GM19468 (cell line): Measurements from ENCODE around the gene HMGA1.
"Not testable (repeated sequence)": the region's sequence is repeated elsewhere in the genome, so short reads cannot be mapped to it uniquely, and the experiment has no call there.

Experiments used
- ATAC-seq: cut with Tn5 transposase; IDR thresholded peaks from one replicate; pipeline ENCODE4 v1.9.1; 2021; ENCODE audit warnings: mild to moderate bottlenecking, moderate library complexity, moderate number of reproducible peaks; ENCODE audit not compliant: unreplicated experiment; ENCODE audit errors: extremely low read depth

The HMGA1 gene

GRCh38 chr6:34239500-34239825 is 2.8 kb downstream of the HMGA1 start:
- no peak for ATAC-seq

- no peak for ATAC-seq
These were observed 3.2 kb downstream of the HMGA1 start for GRCh38 chr6:34239893-34240292.

DNA sequence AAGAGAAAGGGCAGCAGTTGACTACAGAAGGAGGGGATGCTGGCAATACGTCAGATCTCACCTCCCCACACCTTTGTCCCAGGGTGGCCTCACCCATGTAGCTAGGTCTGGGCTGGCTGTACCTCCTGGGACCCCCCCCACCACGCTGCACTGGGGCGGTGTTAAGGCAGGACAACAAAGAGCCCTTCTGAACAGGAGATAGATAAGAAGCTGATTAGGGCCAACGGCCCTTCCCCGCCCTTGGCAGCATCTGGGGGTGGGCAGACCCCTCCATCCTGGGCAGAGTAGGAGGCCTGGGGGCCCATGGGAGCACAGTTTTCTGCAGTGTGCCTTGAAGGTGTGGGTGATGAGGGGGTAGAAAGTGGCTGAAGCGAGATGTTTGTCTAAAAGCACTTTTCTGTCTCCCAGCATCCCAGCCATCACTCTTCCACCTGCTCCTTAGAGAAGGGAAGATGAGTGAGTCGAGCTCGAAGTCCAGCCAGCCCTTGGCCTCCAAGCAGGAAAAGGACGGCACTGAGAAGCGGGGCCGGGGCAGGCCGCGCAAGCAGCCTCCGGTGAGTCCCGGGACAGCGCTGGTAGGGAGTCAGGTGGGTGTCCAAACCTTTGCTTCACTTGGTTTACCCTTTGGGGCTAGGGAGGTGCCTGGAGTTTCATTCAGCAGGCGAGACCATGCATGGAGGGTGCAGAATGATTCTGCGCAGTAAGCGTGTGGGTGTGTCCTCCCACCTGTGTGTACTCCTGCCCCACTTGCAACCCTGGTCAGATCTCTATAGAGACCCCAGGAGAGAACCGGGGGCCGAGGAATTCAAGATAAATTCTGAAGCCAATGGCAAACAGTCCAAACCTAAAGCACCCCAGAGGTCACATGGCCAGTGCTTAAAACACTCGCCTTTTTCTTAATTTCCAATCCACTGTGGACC is 3.9 kb downstream of the HMGA1 start:
- ATAC-seq, result no peak

- ATAC-seq, result no peak
These were observed 4.9 kb downstream of the HMGA1 start for GRCh38 chr6:34241351-34242215.

- no peak for ATAC-seq
These were observed 5.8 kb downstream of the HMGA1 start for GRCh38 chr6:34242252-34243130.

DNA sequence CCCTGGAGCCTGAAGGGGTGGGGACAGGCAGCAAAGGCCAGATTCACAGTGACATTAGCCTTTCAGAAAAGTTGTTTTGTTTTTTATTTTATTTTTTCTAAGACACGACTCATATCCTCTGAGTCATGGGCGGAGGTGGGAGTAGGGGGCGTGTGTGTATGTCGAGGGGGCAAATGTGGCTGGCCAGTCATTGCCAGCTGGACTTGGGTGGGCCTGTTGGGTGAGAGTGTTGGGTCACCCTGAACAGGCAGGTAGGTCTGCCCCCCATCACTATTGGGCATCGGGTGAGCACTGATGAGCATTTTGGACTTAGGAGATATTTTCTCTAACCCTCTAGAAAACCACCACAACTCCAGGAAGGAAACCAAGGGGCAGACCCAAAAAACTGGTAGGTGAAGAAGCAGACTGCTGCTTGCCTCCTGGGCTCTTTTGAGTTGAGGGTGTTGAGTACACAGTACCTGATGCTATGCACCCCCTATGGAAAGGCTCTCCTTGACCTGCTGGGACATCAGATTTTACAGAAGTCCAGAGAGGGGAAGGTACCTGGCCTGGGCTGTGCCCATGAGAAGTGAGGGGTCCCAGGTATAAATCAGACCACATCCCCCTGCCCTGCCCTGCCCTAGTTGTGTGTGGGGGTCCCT is 6.6 kb downstream of the HMGA1 start:
- ATAC-seq, result no peak

DNA sequence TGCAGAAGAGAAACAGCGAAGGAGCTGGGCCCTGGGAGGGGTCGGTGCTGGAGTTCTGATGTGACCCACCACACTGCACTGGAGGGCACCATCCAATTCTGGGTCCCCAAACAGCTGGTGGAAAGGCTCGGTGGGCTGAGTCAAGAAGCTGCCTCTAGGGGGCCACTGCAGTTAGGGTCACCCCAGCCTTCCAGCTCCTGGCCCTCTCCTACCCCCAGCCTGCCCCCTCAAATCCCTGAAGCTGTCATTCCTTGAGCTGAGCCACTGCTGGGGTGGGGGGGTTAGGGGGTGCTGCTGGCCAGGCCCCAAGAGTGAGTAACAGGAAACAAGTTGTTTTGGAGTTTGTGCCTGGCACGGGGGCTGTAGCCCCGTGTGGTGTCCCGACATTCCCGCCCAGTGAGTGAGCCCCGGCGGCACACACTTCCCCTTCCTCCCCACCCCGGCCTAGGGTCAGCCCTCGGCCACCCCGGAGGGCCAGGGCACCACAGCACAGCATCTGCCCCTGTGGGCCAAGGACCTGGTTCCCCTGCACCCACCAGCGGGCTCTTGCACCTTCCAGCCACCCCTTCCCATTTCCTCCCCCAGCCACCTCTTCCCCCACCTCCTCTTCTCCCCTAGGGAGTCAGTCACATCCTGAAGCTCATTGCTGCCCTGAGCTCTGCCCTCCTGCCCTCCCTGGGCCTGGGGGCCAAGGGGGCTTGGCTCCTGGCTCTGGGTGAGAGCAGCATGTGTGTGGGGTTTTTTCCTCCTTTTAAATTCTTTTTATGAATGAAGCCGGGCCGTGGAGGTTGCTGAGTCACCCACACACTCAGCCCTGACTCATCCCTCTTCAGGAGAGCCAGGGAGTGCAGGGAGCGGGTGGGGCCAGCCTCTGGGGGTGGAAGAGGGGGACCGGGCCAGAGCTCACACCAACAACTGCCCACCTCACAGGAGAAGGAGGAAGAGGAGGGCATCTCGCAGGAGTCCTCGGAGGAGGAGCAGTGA is 7.5 kb downstream of the HMGA1 start:
- ATAC-seq, result no peak

GRCh38 chr6:34245032-34245760 is 8.5 kb downstream of the HMGA1 start:
- ATAC-seq, result not testable (repeated sequence)

- ATAC-seq, result not testable (repeated sequence)
These were observed 9.1 kb downstream of the HMGA1 start for GRCh38 chr6:34245761-34246140.

DNA sequence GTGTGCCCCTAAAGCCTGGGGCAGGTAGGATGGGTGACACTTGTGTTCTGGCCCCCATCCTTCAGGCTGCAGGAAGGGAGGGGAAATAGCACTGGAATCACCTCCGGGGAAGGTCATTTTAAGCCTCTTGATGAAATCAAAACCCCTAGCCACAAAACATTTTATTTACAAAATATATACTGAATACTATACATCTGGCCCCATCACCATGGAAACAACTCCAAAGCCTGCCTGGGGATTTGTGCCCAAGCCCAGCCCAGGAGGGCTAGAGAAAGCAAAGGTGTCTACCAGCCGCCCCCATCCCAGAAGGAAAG is 9.5 kb downstream of the HMGA1 start:
- ATAC-seq, result no peak

DNA sequence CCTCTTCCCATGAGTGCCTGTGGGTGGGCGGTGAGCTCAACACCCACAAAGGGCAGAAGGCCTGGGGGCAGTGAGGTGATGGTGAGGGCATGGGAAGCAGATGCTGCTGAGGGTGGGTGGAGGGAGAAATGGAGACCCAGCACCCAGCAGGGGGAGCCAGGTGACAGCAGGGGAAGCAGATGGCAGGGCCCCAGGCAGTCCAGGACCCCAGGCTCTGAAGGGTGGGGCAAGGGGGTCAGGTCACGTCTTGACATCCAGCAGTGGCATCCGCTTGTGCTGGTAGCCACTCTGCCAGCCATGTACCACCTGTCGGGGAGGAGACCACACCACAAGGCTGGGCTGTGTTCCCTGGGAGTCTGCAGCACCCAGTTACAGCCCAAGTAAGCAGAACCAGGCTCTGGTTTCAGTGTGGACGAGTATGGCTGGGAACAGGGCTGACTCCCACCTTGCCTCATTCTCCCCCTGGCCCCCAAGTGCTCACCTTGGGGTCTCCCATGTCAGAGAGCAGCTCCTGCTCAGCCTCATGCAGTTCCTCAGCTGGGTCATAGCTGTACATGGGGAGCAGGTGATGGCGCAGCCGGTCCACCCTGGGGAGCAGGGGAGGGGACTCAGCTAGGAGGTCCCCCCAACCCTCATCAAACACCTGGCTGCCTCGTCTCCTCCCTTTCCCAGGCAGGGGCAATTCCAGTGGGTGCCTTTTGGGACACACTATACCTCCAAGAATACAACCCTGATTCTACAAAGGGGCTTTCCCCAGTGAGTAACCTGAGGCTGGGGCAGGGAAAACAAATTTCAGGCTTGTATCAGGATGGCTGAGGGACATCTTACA is 10.1 kb downstream of the HMGA1 start:
- ATAC-seq, result no peak

GRCh38 chr6:34247481-34248197 is 11.0 kb downstream of the HMGA1 start:
- ATAC-seq, result no peak

DNA sequence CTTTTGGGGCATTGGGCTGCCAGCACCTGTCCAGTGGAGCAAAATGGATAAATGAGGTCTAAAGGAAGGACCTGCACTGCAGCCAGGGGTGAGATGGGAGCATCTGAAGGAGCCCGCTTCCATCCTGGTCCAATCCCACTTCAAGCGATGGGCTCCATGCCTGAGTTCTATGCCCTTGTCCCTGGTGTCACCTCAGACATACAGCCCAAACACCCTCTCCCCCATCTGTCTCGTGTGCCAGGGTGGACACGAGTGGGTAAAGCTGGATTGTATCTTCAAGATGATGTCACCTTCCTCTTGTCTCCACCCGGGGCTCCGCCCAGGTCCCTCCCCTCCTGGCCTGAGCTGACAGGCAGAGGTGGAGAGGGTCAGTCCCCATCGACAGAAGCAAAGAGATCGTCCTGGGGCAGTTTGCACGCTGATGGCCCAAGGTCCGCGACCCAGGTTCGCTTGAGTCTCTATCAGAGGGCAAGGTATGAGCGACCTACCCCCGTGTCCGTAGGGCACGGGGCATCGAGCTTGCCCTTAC is 11.6 kb downstream of the HMGA1 start:
- ATAC-seq, result no peak

DNA sequence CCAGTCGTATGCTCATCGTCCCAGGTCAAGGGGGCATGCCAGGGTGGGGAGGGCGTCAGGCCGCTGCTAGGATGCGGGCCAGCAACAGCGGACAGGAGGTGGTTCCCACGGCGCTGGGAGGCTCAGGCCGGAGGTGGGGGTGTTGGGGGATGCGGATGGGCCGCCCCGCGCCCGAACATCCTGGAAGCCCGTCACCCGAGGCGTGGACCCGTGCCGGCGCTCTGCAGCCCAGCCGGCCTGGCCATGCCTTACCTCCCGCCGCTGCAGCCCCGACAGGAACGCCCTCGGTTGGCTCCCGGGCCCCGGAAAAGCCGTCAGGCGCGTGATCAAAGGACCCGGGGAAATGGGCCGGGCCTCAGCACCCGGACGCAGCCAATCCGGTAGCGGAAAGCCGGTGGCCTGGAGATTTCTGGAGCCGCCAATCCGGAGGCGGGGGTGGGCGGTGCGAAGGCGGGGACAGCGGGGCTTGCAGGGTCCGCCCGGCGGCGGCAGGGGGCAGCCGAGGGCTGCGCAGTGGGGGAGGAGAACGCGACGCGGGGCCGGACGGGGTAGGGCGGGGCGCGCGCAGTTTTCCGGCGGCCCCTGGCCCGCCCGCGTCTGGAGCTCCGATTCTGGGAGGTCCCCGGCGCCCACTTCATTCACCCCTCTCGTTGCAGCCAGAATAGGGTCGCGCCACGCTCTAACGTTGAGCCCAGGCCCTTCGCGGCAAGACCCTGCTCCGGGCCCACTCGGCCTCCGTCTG is 12.2 kb downstream of the HMGA1 start, which contains the start of gene SMIM29:
Gene SMIM29 (minus strand): TSS at position 280 of the 742 bp plus-strand sequence. CDS start 1,215 bp downstream, outside the sequence.
- peak; percentile 64 for ATAC-seq

DNA sequence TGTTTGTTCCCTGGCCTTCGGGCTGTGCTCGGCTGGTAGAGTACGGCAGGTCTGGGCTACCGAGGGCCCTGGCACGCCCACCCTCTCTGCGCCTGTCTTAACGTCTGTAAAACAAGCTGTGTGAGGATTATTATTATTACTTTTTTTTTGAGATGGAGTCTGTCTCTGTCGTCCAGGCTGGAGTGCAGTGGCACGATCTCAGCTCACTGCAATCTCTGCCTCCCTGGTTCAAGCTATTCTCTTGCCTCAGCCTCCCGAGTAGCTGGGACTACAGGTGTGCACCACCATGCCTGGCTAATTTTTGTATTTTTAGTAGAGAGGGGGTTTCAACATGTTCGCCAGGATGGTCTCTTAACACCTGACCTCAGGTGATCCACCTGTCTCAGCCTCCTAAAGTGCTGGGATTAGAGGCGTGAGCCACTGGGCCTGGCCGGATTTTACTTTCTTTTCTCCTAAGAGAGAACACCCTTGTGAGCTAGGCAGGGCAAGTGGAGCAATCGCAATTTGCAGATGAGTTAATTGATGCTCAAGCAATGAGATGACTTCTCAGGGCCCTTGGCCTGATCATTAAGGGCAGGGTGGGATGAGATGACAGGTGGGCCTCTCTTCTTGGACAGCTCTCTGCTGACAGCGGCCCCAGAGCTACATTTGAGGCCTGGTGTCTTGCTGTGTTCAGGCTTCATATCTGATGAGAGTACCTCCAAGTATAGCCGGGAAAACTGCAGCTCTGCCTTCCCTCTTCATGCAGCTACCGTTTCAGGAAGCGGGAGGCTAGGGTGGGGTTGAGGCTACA is 13.0 kb downstream of the HMGA1 start:
- no peak for ATAC-seq
